ENCODE data around the gene SPRED3.

DNA sequence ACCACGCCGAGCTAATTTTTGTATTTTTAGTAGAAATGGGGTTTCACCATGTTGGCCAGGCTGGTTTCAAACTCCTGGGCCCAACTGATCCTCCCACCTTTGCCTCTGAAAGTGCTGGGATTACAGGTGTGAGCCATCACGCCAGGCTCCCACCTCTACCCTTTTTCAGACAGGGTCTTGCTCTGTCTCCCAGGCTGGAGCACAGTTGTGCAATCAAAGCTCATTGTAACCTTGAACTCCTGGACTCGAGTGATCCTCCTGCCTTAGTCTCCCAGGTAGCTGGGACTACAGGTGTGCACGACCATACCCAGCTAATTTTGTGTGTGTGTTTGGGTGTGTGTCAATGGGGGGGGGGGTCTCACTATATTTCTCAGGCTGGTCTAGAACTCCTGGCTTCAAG, 35.8 kb downstream of the SPRED3 start:
- TF ChIP-seq CTCF (IDR thresholded peaks at IDR 0.05; ENCODE audit: low read depth, low read length) (no peak), EZH2phosphoT487 (IDR thresholded peaks at IDR 0.05; ENCODE audit: low read depth) (no peak)
